GM21367 (cell line): ENCODE measurements around the gene SP110.
"Not testable (repeated sequence)": the region's sequence is repeated elsewhere in the genome, so short reads cannot be mapped to it uniquely, and the experiment has no call there.

Experiments
- ATAC-seq: cut with Tn5 transposase; IDR thresholded peaks from one replicate; pipeline ENCODE4 v1.9.1; 2021; ENCODE audit not compliant: unreplicated experiment

Gene SP110

GRCh38 chr2:230219419-230220331 lies at the start of gene SP110:
SP110 (minus strand) TSS chr2:230219984; CDS start chr2:230216927, 3,057 bp downstream.
- peak; percentile 68 for ATAC-seq

GRCh38 chr2:230268606-230269243 lies 48.9 kb upstream of the SP110 start:
- no peak for ATAC-seq

GRCh38 chr2:230267556-230267955 lies 47.8 kb upstream of the SP110 start:
- peak; percentile 51 for ATAC-seq

GRCh38 chr2:230267059-230267458 lies 47.3 kb upstream of the SP110 start:
- peak; percentile 20 for ATAC-seq

GRCh38 chr2:230266638-230267037 lies 46.9 kb upstream of the SP110 start:
- ATAC-seq: no peak

- not testable (repeated sequence) for ATAC-seq
Observed at GRCh38 chr2:230264945-230265344, 45.2 kb upstream of the SP110 start.

- ATAC-seq: no peak
Observed at GRCh38 chr2:230262246-230262645, 42.5 kb upstream of the SP110 start.

GRCh38 chr2:230258483-230258882 lies 38.7 kb upstream of the SP110 start:
- ATAC-seq: no peak

GRCh38 chr2:230256733-230257332 lies 37.0 kb upstream of the SP110 start:
- ATAC-seq: no peak

GRCh38 chr2:230254152-230254881 lies 34.5 kb upstream of the SP110 start:
- no peak for ATAC-seq

GRCh38 chr2:230250231-230250630 lies 30.4 kb upstream of the SP110 start:
- no peak for ATAC-seq

GRCh38 chr2:230246206-230246605 lies 26.4 kb upstream of the SP110 start:
- no peak for ATAC-seq

GRCh38 chr2:230244211-230244610 lies 24.4 kb upstream of the SP110 start:
- no peak for ATAC-seq

GRCh38 chr2:230234845-230235244 lies 15.1 kb upstream of the SP110 start:
- ATAC-seq: no peak

GRCh38 chr2:230234122-230234722 lies 14.4 kb upstream of the SP110 start:
- ATAC-seq: peak; percentile 65

- ATAC-seq: no peak
Observed at GRCh38 chr2:230231251-230231650, 11.5 kb upstream of the SP110 start.

- ATAC-seq: no peak
Observed at GRCh38 chr2:230230496-230231200, 10.9 kb upstream of the SP110 start.

GRCh38 chr2:230230087-230230486 lies 10.3 kb upstream of the SP110 start:
- ATAC-seq: no peak

- no peak for ATAC-seq
Observed at GRCh38 chr2:230227216-230227615, 7.4 kb upstream of the SP110 start.

- peak; percentile 64 for ATAC-seq
Observed at GRCh38 chr2:230226051-230226551, 6.3 kb upstream of the SP110 start.
